Caco-2 (cell line): ENCODE data around the gene WDR1. TPM values are rescaled to one million over a fixed set of nuclear protein-coding genes. Genes with fewer than 3 reads are reported as not detected.

Experiments
- BruUV-seq: library from RNA; stranded (reverse); fragments of 400-500 nt; replicated peaks from 2 replicates; lab custom pipeline; 2021; lab: Mats Ljungman, UMichigan
- CTCF ChIA-PET: fragments of 300-600 bp; sonication (Branson Sonifier 250); formaldehyde crosslinking; loops from one replicate; lab custom pipeline; 2022; ENCODE audit warnings: antibody characterized with exemption; lab: Charles Lee
- POLR2A ChIA-PET: fragments of 300-600 bp; sonication (Branson Sonifier 250); formaldehyde crosslinking; loops from one replicate; lab custom pipeline; 2022; ENCODE audit warnings: antibody characterized with exemption; lab: Charles Lee
- DNase-seq, 2 experiments: peaks; one replicate each; pipeline versions ENCODE4 v3.0.0 to v3.0.0-alpha.2; 2020 to 2022
- H3K27me3 ChIP-seq: replicated peaks from 2 replicates; pipeline ENCODE4 v1.6.0; 2011; ENCODE audit warnings: low read length; ENCODE audit not compliant: control insufficient read depth, insufficient read depth
- H3K36me3 ChIP-seq: 2 replicates; pipeline ENCODE4 v1.5.1; 2011; ENCODE audit warnings: low read length; ENCODE audit not compliant: control insufficient read depth, insufficient read depth
- H3K4me1 ChIP-seq: fragments of 250-450 bp; sonication (Bioruptor Pico); 2 replicates; pipeline ENCODE4 v1.5.1; 2020; ENCODE audit warnings: mild to moderate bottlenecking
- H3K4me3 ChIP-seq: 2 replicates; pipeline ENCODE4 v1.5.1; 2011; ENCODE audit warnings: low read depth, mild to moderate bottlenecking, control low read depth, low read length
- H3K9me3 ChIP-seq: fragments of 250-450 bp; sonication (Bioruptor Pico); 2 replicates; pipeline ENCODE4 v1.5.1; 2020; ENCODE audit warnings: mild to moderate bottlenecking, moderate library complexity
- H3K27ac Mint-ChIP-seq: one replicate; pipeline ENCODE4 v1.8.0; 2022; ENCODE audit warnings: mixed read lengths; ENCODE audit not compliant: unreplicated experiment
- H3K27me3 Mint-ChIP-seq: one replicate; pipeline ENCODE4 v1.8.0; 2022; ENCODE audit warnings: mixed read lengths; ENCODE audit not compliant: insufficient read depth, unreplicated experiment
- H3K36me3 Mint-ChIP-seq: one replicate; pipeline ENCODE4 v1.8.0; 2022; ENCODE audit warnings: mild to moderate bottlenecking, mixed read lengths; ENCODE audit not compliant: insufficient read depth, unreplicated experiment
- H3K4me1 Mint-ChIP-seq: one replicate; pipeline ENCODE4 v1.8.0; 2022; ENCODE audit warnings: low read depth, mixed read lengths; ENCODE audit not compliant: unreplicated experiment
- H3K4me3 Mint-ChIP-seq: one replicate; pipeline ENCODE4 v1.8.0; 2022; ENCODE audit warnings: mild to moderate bottlenecking, moderate library complexity, mixed read lengths; ENCODE audit not compliant: unreplicated experiment
- H3K9me3 Mint-ChIP-seq: one replicate; pipeline ENCODE4 v1.8.0; 2022; ENCODE audit warnings: mixed read lengths; ENCODE audit not compliant: unreplicated experiment
- intact Hi-C: fragments of 100-400 bp; cut with micrococcal nuclease; formaldehyde crosslinking; loops from one replicate; pipeline ENCODE4 v1.10.0; 2022; ENCODE audit not compliant: unreplicated experiment
- total RNA-seq: library from RNA; stranded (reverse); gene quantifications from 2 replicates; pipeline ENCODE4 v1.2.3, GENCODE V29; 2022
- TF ChIP-seq, protein P1 (sequence below), 2 experiments: fragments of 200-600 bp in 1 of 2; IDR thresholded peaks; 1 replicate in 1 of 2; 2 replicates in 1 of 2; pipeline versions ENCODE4 v1.5.1 to v1.8.0; 2011 to 2022; ENCODE audit warnings: antibody characterized with exemption in 1 of 2, control low read depth in 1 of 2, inconsistent platforms in 1 of 2, low read depth in 1 of 2, low read length in 1 of 2, mild to moderate bottlenecking in 1 of 2, moderate library complexity in 1 of 2; ENCODE audit not compliant: insufficient read depth in 1 of 2, severe bottlenecking in 1 of 2, unreplicated experiment in 1 of 2

The WDR1 gene
- total RNA-seq, 1 experiment from 2014 or later = 250 TPM

DNA sequence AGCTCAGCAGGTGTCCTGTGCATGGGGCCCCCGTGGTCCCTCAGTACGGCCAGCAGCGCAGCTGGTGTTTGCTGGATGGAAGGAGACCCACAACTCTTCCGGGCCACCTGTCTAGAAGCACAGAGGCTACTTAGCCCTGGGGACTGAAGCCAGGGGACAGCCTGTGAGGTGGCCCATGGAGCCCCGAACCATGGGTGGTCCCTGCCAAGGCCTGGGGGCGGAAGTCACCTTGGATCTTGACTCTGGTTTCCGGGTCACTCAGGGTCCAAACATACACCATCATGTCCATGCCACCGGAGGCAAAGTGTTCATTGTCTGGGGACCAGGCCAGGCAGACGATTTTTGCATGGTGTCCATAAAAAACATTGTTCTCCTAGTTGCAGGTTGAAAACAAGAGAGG, 39.5 kb downstream of the WDR1 start:
- Mint-ChIP-seq H3K36me3 (peaks cover 93% of the 10 kb centered on the region), H3K9me3 (no peaks in the 10 kb centered on the region), H3K27ac (no peak overlapping the region), H3K4me3 (no peak overlapping the region), H3K4me1 (no peaks in the 10 kb centered on the region), H3K27me3 (no peaks in the 10 kb centered on the region)
- ChIA-PET CTCF (no interaction called here), POLR2A (no interaction called here)
- Histone ChIP-seq H3K4me3 (no peak overlapping the region), H3K9me3 (no peaks in the 10 kb centered on the region), H3K27me3 (no peaks in the 10 kb centered on the region), H3K4me1 (no peaks in the 10 kb centered on the region), H3K36me3 (peaks cover 4% of the 10 kb centered on the region; the same call in 1 of the 2 replicates)
- TF ChIP-seq, protein P1, sequence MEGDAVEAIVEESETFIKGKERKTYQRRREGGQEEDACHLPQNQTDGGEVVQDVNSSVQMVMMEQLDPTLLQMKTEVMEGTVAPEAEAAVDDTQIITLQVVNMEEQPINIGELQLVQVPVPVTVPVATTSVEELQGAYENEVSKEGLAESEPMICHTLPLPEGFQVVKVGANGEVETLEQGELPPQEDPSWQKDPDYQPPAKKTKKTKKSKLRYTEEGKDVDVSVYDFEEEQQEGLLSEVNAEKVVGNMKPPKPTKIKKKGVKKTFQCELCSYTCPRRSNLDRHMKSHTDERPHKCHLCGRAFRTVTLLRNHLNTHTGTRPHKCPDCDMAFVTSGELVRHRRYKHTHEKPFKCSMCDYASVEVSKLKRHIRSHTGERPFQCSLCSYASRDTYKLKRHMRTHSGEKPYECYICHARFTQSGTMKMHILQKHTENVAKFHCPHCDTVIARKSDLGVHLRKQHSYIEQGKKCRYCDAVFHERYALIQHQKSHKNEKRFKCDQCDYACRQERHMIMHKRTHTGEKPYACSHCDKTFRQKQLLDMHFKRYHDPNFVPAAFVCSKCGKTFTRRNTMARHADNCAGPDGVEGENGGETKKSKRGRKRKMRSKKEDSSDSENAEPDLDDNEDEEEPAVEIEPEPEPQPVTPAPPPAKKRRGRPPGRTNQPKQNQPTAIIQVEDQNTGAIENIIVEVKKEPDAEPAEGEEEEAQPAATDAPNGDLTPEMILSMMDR (IDR thresholded peaks at IDR 0.05; ENCODE audit: insufficient read depth in 1 of 2, low read depth in 1 of 2, low read length in 1 of 2, severe bottlenecking in 1 of 2, unreplicated experiment in 1 of 2) = no peak
- BruUV-seq = no TSS peak
- intact Hi-C loops = no loop called here
- DNase-seq = no peak

DNA sequence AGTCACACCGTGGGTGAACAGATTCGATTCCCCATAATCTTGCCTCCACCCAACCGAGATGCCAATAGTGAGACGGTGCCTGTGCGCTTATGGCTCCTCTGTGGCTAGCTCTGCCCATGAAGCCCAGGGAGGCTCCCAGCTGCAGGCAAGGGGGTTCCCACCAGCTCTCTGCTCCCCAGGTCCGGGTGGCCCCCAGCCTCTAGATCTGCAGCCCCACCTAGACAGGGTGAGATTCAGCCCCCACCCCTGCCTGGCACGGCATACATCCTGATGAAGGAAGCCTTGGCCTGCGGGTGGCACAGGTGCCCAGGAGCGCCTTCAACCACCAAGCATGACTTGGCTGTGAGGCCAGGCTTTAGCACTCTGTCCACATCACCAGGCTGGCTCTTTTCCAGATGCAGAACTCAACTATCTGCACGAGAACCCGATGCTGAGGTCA, 40.6 kb downstream of the WDR1 start:
- H3K4me1 Mint-ChIP-seq = no peaks in the 10 kb centered on the region
- no peaks in the 10 kb centered on the region for H3K4me1 ChIP-seq
- TF ChIP-seq, protein P1 (IDR thresholded peaks at IDR 0.05; ENCODE audit: insufficient read depth in 1 of 2, low read depth in 1 of 2, low read length in 1 of 2, severe bottlenecking in 1 of 2, unreplicated experiment in 1 of 2) = no peak
- no TSS peak for BruUV-seq
- H3K4me3 Mint-ChIP-seq = no peak overlapping the region
- H3K27me3 ChIP-seq = no peaks in the 10 kb centered on the region
- peaks cover 4% of the 10 kb centered on the region; the same call in 1 of the 2 replicates for H3K36me3 ChIP-seq
- H3K27ac Mint-ChIP-seq = peak overlapping the region; percentile 48
- POLR2A ChIA-PET = no interaction called here
- CTCF ChIA-PET = no interaction called here
- intact Hi-C loops = no loop called here
- no peaks in the 10 kb centered on the region for H3K9me3 Mint-ChIP-seq
- DNase-seq = peak in 1 of 2 experiments; percentile 19
- H3K27me3 Mint-ChIP-seq = no peaks in the 10 kb centered on the region
- peaks cover 87% of the 10 kb centered on the region for H3K36me3 Mint-ChIP-seq
- H3K4me3 ChIP-seq = no peak overlapping the region
- H3K9me3 ChIP-seq = no peaks in the 10 kb centered on the region

DNA sequence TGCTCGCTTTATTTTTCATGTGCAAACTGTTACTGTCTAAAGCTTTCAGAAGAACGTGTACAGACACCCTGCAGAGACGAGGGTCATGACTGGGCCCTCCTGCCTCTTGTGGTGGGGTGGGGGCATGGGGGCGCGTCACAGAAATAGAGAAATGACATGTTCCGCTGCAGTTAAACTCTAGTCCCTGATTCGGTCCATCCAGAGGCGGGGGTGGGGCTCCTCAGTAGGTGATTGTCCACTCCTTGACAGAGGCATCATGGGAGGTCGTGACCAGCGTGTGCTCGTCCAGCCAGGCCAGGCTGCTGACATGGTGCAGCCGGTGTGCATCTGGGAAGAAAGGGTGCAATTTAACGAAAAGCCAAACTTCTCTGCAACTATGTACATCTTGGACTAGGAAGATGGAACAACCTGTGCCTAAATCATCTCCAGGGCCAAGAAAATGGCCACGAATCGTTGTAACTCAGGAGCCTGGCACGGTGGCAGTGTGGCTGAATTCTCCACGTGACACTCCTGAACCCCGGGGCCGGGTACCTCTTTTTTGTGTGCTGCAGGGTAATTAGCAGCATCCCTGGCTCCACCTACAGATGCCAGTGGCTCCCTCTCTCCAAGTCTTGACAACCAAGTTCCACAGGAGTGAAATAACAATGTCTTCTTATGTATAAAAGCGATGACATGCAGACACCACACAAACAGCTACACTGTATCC, 41.3 kb downstream of the WDR1 start:
- no peaks in the 10 kb centered on the region for H3K9me3 Mint-ChIP-seq
- Histone ChIP-seq H3K27me3 (no peaks in the 10 kb centered on the region), H3K36me3 (peaks cover 4% of the 10 kb centered on the region; the same call in 1 of the 2 replicates), H3K4me3 (no peak overlapping the region), H3K9me3 (no peaks in the 10 kb centered on the region), H3K4me1 (no peaks in the 10 kb centered on the region)
- no peak for DNase-seq
- H3K4me1 Mint-ChIP-seq = no peaks in the 10 kb centered on the region
- peak overlapping the region; percentile 48 for H3K27ac Mint-ChIP-seq
- H3K36me3 Mint-ChIP-seq = peaks cover 82% of the 10 kb centered on the region
- intact Hi-C loops = no loop called here
- H3K4me3 Mint-ChIP-seq = no peak overlapping the region
- BruUV-seq = no TSS peak
- ChIA-PET POLR2A (no interaction called here), CTCF (no interaction called here)
- TF ChIP-seq, protein P1 (IDR thresholded peaks at IDR 0.05; ENCODE audit: insufficient read depth in 1 of 2, low read depth in 1 of 2, low read length in 1 of 2, severe bottlenecking in 1 of 2, unreplicated experiment in 1 of 2) = no peak
- no peaks in the 10 kb centered on the region for H3K27me3 Mint-ChIP-seq
